ENCODE data around the gene SPANXN5.
"Not testable (repeated sequence)": the region's sequence is repeated elsewhere in the genome, so short reads cannot be mapped to it uniquely, and the experiment has no call there.

DNA sequence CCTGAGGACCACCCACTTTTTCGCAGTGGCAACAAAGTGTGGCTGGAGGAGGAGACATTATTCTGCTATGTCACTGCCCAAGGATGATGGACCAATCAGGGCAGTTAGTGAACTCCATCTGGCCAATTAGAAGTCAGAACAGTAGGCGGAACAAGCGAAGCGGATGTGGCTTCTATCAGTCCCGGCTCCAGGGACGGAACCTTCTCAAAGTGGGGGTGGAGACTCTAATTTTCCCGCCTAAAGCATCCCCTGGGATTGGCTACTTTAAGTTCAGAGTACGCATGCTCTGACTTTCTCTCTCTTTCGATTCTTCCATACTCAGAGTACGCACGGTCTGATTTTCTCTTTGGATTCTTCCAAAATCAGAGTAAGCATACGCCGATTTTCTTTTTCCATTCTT lies 46.3 kb downstream of the SPANXN5 start, which contains the start of gene SSX2B:
- TF ChIP-seq SIN3A (IDR thresholded peaks at IDR 0.05; ENCODE audit: low read depth); JUND (IDR thresholded peaks at IDR 0.05); ELF1 (IDR thresholded peaks at IDR 0.05; ENCODE audit: borderline replicate concordance, low read depth); POLR2A (IDR thresholded peaks at IDR 0.05; ENCODE audit: borderline replicate concordance, extremely low read depth, insufficient read depth, insufficient read length); SP1 (IDR thresholded peaks at IDR 0.05; ENCODE audit: low read depth); YY1 (IDR thresholded peaks at IDR 0.05; ENCODE audit: extremely low read depth, insufficient replicate concordance, low read depth, low read length); EZH2 (IDR thresholded peaks at IDR 0.05): not testable (repeated sequence)
- TF ChIP-seq, protein P1, sequence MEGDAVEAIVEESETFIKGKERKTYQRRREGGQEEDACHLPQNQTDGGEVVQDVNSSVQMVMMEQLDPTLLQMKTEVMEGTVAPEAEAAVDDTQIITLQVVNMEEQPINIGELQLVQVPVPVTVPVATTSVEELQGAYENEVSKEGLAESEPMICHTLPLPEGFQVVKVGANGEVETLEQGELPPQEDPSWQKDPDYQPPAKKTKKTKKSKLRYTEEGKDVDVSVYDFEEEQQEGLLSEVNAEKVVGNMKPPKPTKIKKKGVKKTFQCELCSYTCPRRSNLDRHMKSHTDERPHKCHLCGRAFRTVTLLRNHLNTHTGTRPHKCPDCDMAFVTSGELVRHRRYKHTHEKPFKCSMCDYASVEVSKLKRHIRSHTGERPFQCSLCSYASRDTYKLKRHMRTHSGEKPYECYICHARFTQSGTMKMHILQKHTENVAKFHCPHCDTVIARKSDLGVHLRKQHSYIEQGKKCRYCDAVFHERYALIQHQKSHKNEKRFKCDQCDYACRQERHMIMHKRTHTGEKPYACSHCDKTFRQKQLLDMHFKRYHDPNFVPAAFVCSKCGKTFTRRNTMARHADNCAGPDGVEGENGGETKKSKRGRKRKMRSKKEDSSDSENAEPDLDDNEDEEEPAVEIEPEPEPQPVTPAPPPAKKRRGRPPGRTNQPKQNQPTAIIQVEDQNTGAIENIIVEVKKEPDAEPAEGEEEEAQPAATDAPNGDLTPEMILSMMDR (IDR thresholded peaks at IDR 0.05 in 2 of 3, conservative IDR thresholded peaks at IDR 0.05 in 1 of 3; ENCODE audit: borderline replicate concordance in 1 of 3, insufficient read depth in 1 of 3, low read depth in 2 of 3, low read length in 2 of 3), result not testable (repeated sequence)
- TF ChIP-seq, protein P2, sequence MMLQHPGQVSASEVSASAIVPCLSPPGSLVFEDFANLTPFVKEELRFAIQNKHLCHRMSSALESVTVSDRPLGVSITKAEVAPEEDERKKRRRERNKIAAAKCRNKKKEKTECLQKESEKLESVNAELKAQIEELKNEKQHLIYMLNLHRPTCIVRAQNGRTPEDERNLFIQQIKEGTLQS (IDR thresholded peaks at IDR 0.05), result not testable (repeated sequence)
